ENCODE data around the gene ZSCAN26.

The ZSCAN26 gene

DNA sequence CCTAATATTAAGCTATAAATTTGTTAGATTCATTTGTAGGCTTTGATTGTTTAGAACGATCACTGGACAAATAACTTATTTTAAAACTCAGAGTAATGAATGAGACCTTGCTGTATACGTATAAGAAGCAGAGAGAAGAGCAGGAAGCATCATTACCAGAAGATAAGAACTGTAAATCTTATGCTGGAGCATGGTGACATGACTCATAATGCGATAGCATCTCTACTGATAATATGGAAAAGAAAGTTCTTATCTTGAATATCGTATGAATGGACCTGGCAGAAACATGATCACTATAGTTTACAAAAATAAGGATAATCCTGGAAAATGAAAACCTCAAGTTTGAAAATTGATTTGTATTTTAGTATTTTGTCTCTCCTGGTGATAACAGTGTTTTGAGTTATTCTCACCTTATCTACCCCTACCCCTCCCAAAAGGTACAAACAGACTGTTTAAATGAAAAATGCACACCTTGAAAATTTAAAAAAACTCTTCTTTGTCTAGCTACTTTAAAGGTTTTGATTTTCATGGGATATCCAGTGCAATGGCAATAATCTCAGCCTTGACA is 2.0 kb upstream of the ZSCAN26 start:
- H3K36me3 ChIP-seq (ENCODE audit: control insufficient read depth, insufficient read depth, low read length): no peaks in the 10 kb centered on the region
- no peak overlapping the region for H3K9ac ChIP-seq
- H3K9me3 ChIP-seq (ENCODE audit: control insufficient read depth, low read length): no peaks in the 10 kb centered on the region
- no peak overlapping the region for H3K4me3 ChIP-seq (ENCODE audit: low read depth, low read length)
- no peak overlapping the region for H2AFZ ChIP-seq
- no peaks in the 10 kb centered on the region for H3K27me3 ChIP-seq (ENCODE audit: control insufficient read depth, insufficient read depth, low read length)
- no peaks in the 10 kb centered on the region for H3K4me1 ChIP-seq
- TF ChIP-seq CTCF (IDR thresholded peaks at IDR 0.05): no peak
- peaks cover 11% of the 10 kb centered on the region for H3K79me2 ChIP-seq
- no peak overlapping the region for H3K27ac ChIP-seq
- H3K4me2 ChIP-seq (ENCODE audit: low read length): no peak overlapping the region

GRCh38 chr6:28266563-28266961 is 381 bp upstream of the ZSCAN26 start:
- Histone ChIP-seq H3K4me3 (ENCODE audit: low read depth, low read length) (peak overlapping the region; percentile 97), H3K79me2 (peaks cover 11% of the 10 kb centered on the region), H3K9ac (peak overlapping the region; percentile 81), H3K27ac (peak overlapping the region; percentile 87), H3K36me3 (ENCODE audit: control insufficient read depth, insufficient read depth, low read length) (no peaks in the 10 kb centered on the region), H3K9me3 (ENCODE audit: control insufficient read depth, low read length) (no peaks in the 10 kb centered on the region), H3K4me2 (ENCODE audit: low read length) (peak overlapping the region; percentile 91), H3K4me1 (no peaks in the 10 kb centered on the region), H3K27me3 (ENCODE audit: control insufficient read depth, insufficient read depth, low read length) (no peaks in the 10 kb centered on the region), H2AFZ (peak overlapping the region; percentile 95)
- TF ChIP-seq CTCF (IDR thresholded peaks at IDR 0.05): no peak

GRCh38 chr6:28267695-28268059 is 734 bp downstream of the ZSCAN26 start:
- H3K4me2 ChIP-seq (ENCODE audit: low read length): peak overlapping the region; percentile 91
- no peaks in the 10 kb centered on the region for H3K27me3 ChIP-seq (ENCODE audit: control insufficient read depth, insufficient read depth, low read length)
- H3K27ac ChIP-seq: peak overlapping the region; percentile 87
- no peaks in the 10 kb centered on the region for H3K9me3 ChIP-seq (ENCODE audit: control insufficient read depth, low read length)
- H3K4me3 ChIP-seq (ENCODE audit: low read depth, low read length): peak overlapping the region; percentile 97
- H2AFZ ChIP-seq: peak overlapping the region; percentile 95
- TF ChIP-seq CTCF (IDR thresholded peaks at IDR 0.05): no peak
- no peaks in the 10 kb centered on the region for H3K4me1 ChIP-seq
- H3K79me2 ChIP-seq: peaks cover 11% of the 10 kb centered on the region
- H3K36me3 ChIP-seq (ENCODE audit: control insufficient read depth, insufficient read depth, low read length): no peaks in the 10 kb centered on the region
- H3K9ac ChIP-seq: peak overlapping the region; percentile 81

DNA sequence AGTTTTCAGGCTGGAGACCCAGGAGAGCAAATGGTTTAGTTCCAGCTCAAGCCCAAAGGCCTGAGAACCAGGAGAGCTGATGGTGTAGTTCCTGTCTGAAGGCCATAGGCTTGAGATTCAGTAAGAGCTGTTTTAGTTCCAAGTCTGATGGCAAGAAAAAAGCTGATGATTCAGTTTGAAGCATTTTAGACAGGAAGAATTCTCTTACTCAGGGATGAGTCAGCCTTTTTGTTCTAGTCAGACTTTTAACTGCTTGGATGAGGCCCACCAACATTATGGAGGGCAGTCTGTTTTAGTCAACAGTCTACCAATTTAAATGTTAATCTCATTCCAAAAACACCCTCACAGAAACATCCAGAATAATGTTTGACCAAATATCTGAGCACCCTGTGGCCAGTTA is 2.5 kb downstream of the ZSCAN26 start:
- Histone ChIP-seq H2AFZ (no peak overlapping the region), H3K27me3 (ENCODE audit: control insufficient read depth, insufficient read depth, low read length) (no peaks in the 10 kb centered on the region), H3K79me2 (peaks cover 11% of the 10 kb centered on the region), H3K9me3 (ENCODE audit: control insufficient read depth, low read length) (no peaks in the 10 kb centered on the region), H3K4me3 (ENCODE audit: low read depth, low read length) (no peak overlapping the region), H3K36me3 (ENCODE audit: control insufficient read depth, insufficient read depth, low read length) (no peaks in the 10 kb centered on the region), H3K9ac (no peak overlapping the region), H3K27ac (no peak overlapping the region), H3K4me1 (no peaks in the 10 kb centered on the region), H3K4me2 (ENCODE audit: low read length) (no peak overlapping the region)
- no peak for TF ChIP-seq CTCF (IDR thresholded peaks at IDR 0.05)

- Histone ChIP-seq H3K9ac (no peak overlapping the region), H3K27ac (no peak overlapping the region), H3K36me3 (ENCODE audit: control insufficient read depth, insufficient read depth, low read length) (no peaks in the 10 kb centered on the region), H3K79me2 (no peaks in the 10 kb centered on the region), H3K27me3 (ENCODE audit: control insufficient read depth, insufficient read depth, low read length) (no peaks in the 10 kb centered on the region), H3K4me3 (ENCODE audit: low read depth, low read length) (no peak overlapping the region), H3K4me1 (no peaks in the 10 kb centered on the region), H3K9me3 (ENCODE audit: control insufficient read depth, low read length) (no peaks in the 10 kb centered on the region), H2AFZ (no peak overlapping the region), H3K4me2 (ENCODE audit: low read length) (no peak overlapping the region)
- no peak for TF ChIP-seq CTCF (IDR thresholded peaks at IDR 0.05)
Observed at GRCh38 chr6:28274888-28275287, 7.9 kb downstream of the ZSCAN26 start.

All from parathyroid adenoma (tissue), 2 donors.